ENCODE results near the gene GRID1. TPM values are rescaled to one million over a fixed set of nuclear protein-coding genes. Genes with fewer than 3 reads are reported as not detected.
"Not testable (repeated sequence)": the region's sequence is repeated elsewhere in the genome, so short reads cannot be mapped to it uniquely, and the experiment has no call there.

GRID1 gene
- polyA plus RNA-seq, 12 donors = 3.0 to 7.0 (median 4.9) TPM; not detected in 2

- no peak for DNase-seq
Measured at GRCh38 chr10:86083664-86084175, 282.9 kb downstream of the GRID1 start.

GRCh38 chr10:86083206-86083605 is 283.4 kb downstream of the GRID1 start:
- DNase-seq = no peak

GRCh38 chr10:86082556-86082955 is 284.0 kb downstream of the GRID1 start:
- DNase-seq = no peak

GRCh38 chr10:86079088-86079487 is 287.5 kb downstream of the GRID1 start:
- DNase-seq = no peak

- no peak for DNase-seq
Measured at GRCh38 chr10:86078639-86079035, 288.0 kb downstream of the GRID1 start.

GRCh38 chr10:86077871-86078638 is 288.5 kb downstream of the GRID1 start:
- peak; percentile 8 for DNase-seq

GRCh38 chr10:86077271-86077670 is 289.3 kb downstream of the GRID1 start:
- no peak for DNase-seq

- DNase-seq = not testable (repeated sequence)
Measured at GRCh38 chr10:86076497-86076896, 290.1 kb downstream of the GRID1 start.

GRCh38 chr10:86075512-86075911 is 291.1 kb downstream of the GRID1 start:
- DNase-seq = no peak

- DNase-seq = no peak
Measured at GRCh38 chr10:86074294-86074693, 292.3 kb downstream of the GRID1 start.

- no peak for DNase-seq
Measured at GRCh38 chr10:86073199-86073977, 293.2 kb downstream of the GRID1 start.

GRCh38 chr10:86072413-86072812 is 294.2 kb downstream of the GRID1 start:
- no peak for DNase-seq

- DNase-seq = no peak
Measured at GRCh38 chr10:86071758-86072157, 294.8 kb downstream of the GRID1 start.

- no peak for DNase-seq
Measured at GRCh38 chr10:86071145-86071544, 295.4 kb downstream of the GRID1 start.

GRCh38 chr10:86070278-86070677 is 296.3 kb downstream of the GRID1 start:
- DNase-seq = no peak

GRCh38 chr10:86068231-86069054 is 298.2 kb downstream of the GRID1 start:
- no peak for DNase-seq

GRCh38 chr10:86067436-86068050 is 299.1 kb downstream of the GRID1 start:
- DNase-seq = no peak

- no peak for DNase-seq
Measured at GRCh38 chr10:86066696-86067095, 299.9 kb downstream of the GRID1 start.

- DNase-seq = no peak
Measured at GRCh38 chr10:86065711-86066251, 300.8 kb downstream of the GRID1 start.

- no peak for DNase-seq
Measured at GRCh38 chr10:86064931-86065662, 301.5 kb downstream of the GRID1 start.

- DNase-seq = no peak
Measured at GRCh38 chr10:86064219-86064618, 302.4 kb downstream of the GRID1 start.
